ENCODE data around the gene SYCE3. TPM values are rescaled to one million over a fixed set of nuclear protein-coding genes. Genes with fewer than 3 reads are reported as not detected.

Gene SYCE3
- polyA plus RNA-seq (2013), result 0.53 and 0.62 TPM in 2 replicates

- Histone ChIP-seq H2AK5ac (ENCODE audit: low read length) (no peak within 1 kb of the TSS), H3K79me2 (ENCODE audit: control insufficient read depth, insufficient read depth, low read length, poor library complexity) (no peaks in the 10 kb centered on the region), H3K4me1 (ENCODE audit: control insufficient read depth in 1 of 2, insufficient read depth in 2 of 2, low read length in 2 of 2) (peaks cover 5 to 8% of the 10 kb centered on the region in 2 experiments), H3K36me3 (ENCODE audit: control insufficient read depth in 1 of 2, insufficient read depth in 2 of 2, low read length in 2 of 2) (peaks cover 1 to 3% of the 10 kb centered on the region in 2 experiments), H3K23ac (ENCODE audit: low read length) (no peak within 1 kb of the TSS), H2BK5ac (ENCODE audit: low read depth, low read length, poor library complexity) (no peak within 1 kb of the TSS), H3K14ac (ENCODE audit: low read length) (peak within 1 kb of the TSS; percentile 24), H2BK12ac (ENCODE audit: low read length) (no peak within 1 kb of the TSS), H3K9ac (ENCODE audit: low read length) (peak within 1 kb of the TSS; percentile 1), H3K4me3 (ENCODE audit: low read depth, low read length) (peak within 1 kb of the TSS; percentile 50), H3K27me3 (ENCODE audit: insufficient read depth, low read length) (no peaks in the 10 kb centered on the region), H3K9me3 (ENCODE audit: insufficient read depth, low read depth, low read length) (no peaks in the 10 kb centered on the region), H4K8ac (ENCODE audit: low read depth, low read length) (peak within 1 kb of the TSS; percentile 69), H3K79me1 (ENCODE audit: low read length) (peaks cover 1% of the 10 kb centered on the region), H3K27ac (ENCODE audit: low read depth, low read length) (no peak within 1 kb of the TSS), H4K91ac (ENCODE audit: low read depth, low read length) (peak within 1 kb of the TSS; percentile 56), H3K18ac (ENCODE audit: low read length) (peak within 1 kb of the TSS; percentile 5), H3K4me2 (ENCODE audit: low read length) (peak within 1 kb of the TSS; percentile 93), H2BK120ac (ENCODE audit: insufficient read depth, low read length, poor library complexity) (no peak within 1 kb of the TSS), H3K4ac (ENCODE audit: low read depth, low read length) (no peak within 1 kb of the TSS), H2AFZ (ENCODE audit: insufficient read depth, low read length, poor library complexity) (peak within 1 kb of the TSS; percentile 69), H4K12ac (ENCODE audit: low read depth, low read length) (peak within 1 kb of the TSS; percentile 83)
- DNase-seq, result peak; percentile 97 to 99
- no CpG with 5 or more reads among the region's 61 CpGs for WGBS (ENCODE audit: extremely low coverage, insufficient coverage, insufficient read length)
Observed at GRCh38 chr22:50562523-50563412, at the start of gene SYCE3. TSS of gene SYCE3 (minus strand) at chr22:50562919. CDS start at chr22:50556405, 6,514 bp downstream.

GRCh38 chr22:50612168-50612527, 49.4 kb upstream of the SYCE3 start:
- Histone ChIP-seq H3K79me2 (ENCODE audit: control insufficient read depth, insufficient read depth, low read length, poor library complexity) (no peaks in the 10 kb centered on the region), H2BK12ac (ENCODE audit: low read length) (no peak overlapping the region), H3K27me3 (ENCODE audit: insufficient read depth, low read length) (no peaks in the 10 kb centered on the region), H2BK120ac (ENCODE audit: insufficient read depth, low read length, poor library complexity) (no peak overlapping the region), H3K4me2 (ENCODE audit: low read length) (no peak overlapping the region), H3K14ac (ENCODE audit: low read length) (no peak overlapping the region), H3K27ac (ENCODE audit: low read depth, low read length) (no peak overlapping the region), H2AFZ (ENCODE audit: insufficient read depth, low read length, poor library complexity) (no peak overlapping the region), H3K9me3 (ENCODE audit: insufficient read depth, low read depth, low read length) (no peaks in the 10 kb centered on the region), H3K4me3 (ENCODE audit: low read depth, low read length) (no peak overlapping the region), H4K8ac (ENCODE audit: low read depth, low read length) (no peak overlapping the region), H4K91ac (ENCODE audit: low read depth, low read length) (no peak overlapping the region), H3K36me3 (ENCODE audit: control insufficient read depth in 1 of 2, insufficient read depth in 2 of 2, low read length in 2 of 2) (no peaks in the 10 kb centered on the region), H3K9ac (ENCODE audit: low read length) (no peak overlapping the region), H2BK5ac (ENCODE audit: low read depth, low read length, poor library complexity) (no peak overlapping the region), H3K23ac (ENCODE audit: low read length) (no peak overlapping the region), H2AK5ac (ENCODE audit: low read length) (no peak overlapping the region), H4K12ac (ENCODE audit: low read depth, low read length) (no peak overlapping the region), H3K18ac (ENCODE audit: low read length) (no peak overlapping the region), H3K4ac (ENCODE audit: low read depth, low read length) (no peak overlapping the region), H3K4me1 (ENCODE audit: control insufficient read depth in 1 of 2, insufficient read depth in 2 of 2, low read length in 2 of 2) (peaks cover 0 to 4% of the 10 kb centered on the region in 2 experiments), H3K79me1 (ENCODE audit: low read length) (no peaks in the 10 kb centered on the region)
- no peak for DNase-seq
- WGBS (ENCODE audit: extremely low coverage, insufficient coverage, insufficient read length), result no CpG with 5 or more reads among the region's 6 CpGs

- no CpG with 5 or more reads among the region's 26 CpGs for WGBS (ENCODE audit: extremely low coverage, insufficient coverage, insufficient read length)
- H3K27me3 ChIP-seq (ENCODE audit: insufficient read depth, low read length), result no peaks in the 10 kb centered on the region
Observed at GRCh38 chr22:50611341-50612060, 48.8 kb upstream of the SYCE3 start.

GRCh38 chr22:50610581-50610980, 47.9 kb upstream of the SYCE3 start:
- no peak overlapping the region for H3K9ac ChIP-seq (ENCODE audit: low read length)
- no peak overlapping the region for H3K4me2 ChIP-seq (ENCODE audit: low read length)
- H3K4me1 ChIP-seq (ENCODE audit: control insufficient read depth in 1 of 2, insufficient read depth in 2 of 2, low read length in 2 of 2), result peaks cover 0 to 4% of the 10 kb centered on the region in 2 experiments
- H3K79me2 ChIP-seq (ENCODE audit: control insufficient read depth, insufficient read depth, low read length, poor library complexity), result no peaks in the 10 kb centered on the region
- no peaks in the 10 kb centered on the region for H3K79me1 ChIP-seq (ENCODE audit: low read length)
- no peak overlapping the region for H3K23ac ChIP-seq (ENCODE audit: low read length)
- H3K4ac ChIP-seq (ENCODE audit: low read depth, low read length), result no peak overlapping the region
- H2AFZ ChIP-seq (ENCODE audit: insufficient read depth, low read length, poor library complexity), result no peak overlapping the region
- WGBS (ENCODE audit: extremely low coverage, insufficient coverage, insufficient read length), result no CpG with 5 or more reads among the region's 17 CpGs
- no peak overlapping the region for H4K8ac ChIP-seq (ENCODE audit: low read depth, low read length)
- H2BK120ac ChIP-seq (ENCODE audit: insufficient read depth, low read length, poor library complexity), result no peak overlapping the region
- no peak overlapping the region for H2AK5ac ChIP-seq (ENCODE audit: low read length)
- H3K9me3 ChIP-seq (ENCODE audit: insufficient read depth, low read depth, low read length), result no peaks in the 10 kb centered on the region
- H2BK5ac ChIP-seq (ENCODE audit: low read depth, low read length, poor library complexity), result no peak overlapping the region
- no peak overlapping the region for H2BK12ac ChIP-seq (ENCODE audit: low read length)
- no peaks in the 10 kb centered on the region for H3K27me3 ChIP-seq (ENCODE audit: insufficient read depth, low read length)
- no peak overlapping the region for H3K4me3 ChIP-seq (ENCODE audit: low read depth, low read length)
- H3K27ac ChIP-seq (ENCODE audit: low read depth, low read length), result no peak overlapping the region
- H3K18ac ChIP-seq (ENCODE audit: low read length), result no peak overlapping the region
- no peaks in the 10 kb centered on the region for H3K36me3 ChIP-seq (ENCODE audit: control insufficient read depth in 1 of 2, insufficient read depth in 2 of 2, low read length in 2 of 2)
- no peak overlapping the region for H4K91ac ChIP-seq (ENCODE audit: low read depth, low read length)
- H4K12ac ChIP-seq (ENCODE audit: low read depth, low read length), result no peak overlapping the region
- no peak overlapping the region for H3K14ac ChIP-seq (ENCODE audit: low read length)
- no peak for DNase-seq

More at GRCh38 chr22:50611341-50612060, 48.8 kb upstream of the SYCE3 start:
- Histone ChIP-seq H2AK5ac (ENCODE audit: low read length) (no peak overlapping the region), H3K9ac (ENCODE audit: low read length) (no peak overlapping the region), H2BK5ac (ENCODE audit: low read depth, low read length, poor library complexity) (no peak overlapping the region), H2BK12ac (ENCODE audit: low read length) (no peak overlapping the region), H4K12ac (ENCODE audit: low read depth, low read length) (no peak overlapping the region), H3K18ac (ENCODE audit: low read length) (no peak overlapping the region), H3K27ac (ENCODE audit: low read depth, low read length) (no peak overlapping the region), H3K4me3 (ENCODE audit: low read depth, low read length) (no peak overlapping the region), H3K79me1 (ENCODE audit: low read length) (no peaks in the 10 kb centered on the region), H3K23ac (ENCODE audit: low read length) (no peak overlapping the region), H3K4me2 (ENCODE audit: low read length) (no peak overlapping the region), H2AFZ (ENCODE audit: insufficient read depth, low read length, poor library complexity) (no peak overlapping the region), H3K9me3 (ENCODE audit: insufficient read depth, low read depth, low read length) (no peaks in the 10 kb centered on the region), H4K91ac (ENCODE audit: low read depth, low read length) (no peak overlapping the region), H3K4ac (ENCODE audit: low read depth, low read length) (no peak overlapping the region), H3K14ac (ENCODE audit: low read length) (no peak overlapping the region), H2BK120ac (ENCODE audit: insufficient read depth, low read length, poor library complexity) (no peak overlapping the region), H3K36me3 (ENCODE audit: control insufficient read depth in 1 of 2, insufficient read depth in 2 of 2, low read length in 2 of 2) (no peaks in the 10 kb centered on the region), H4K8ac (ENCODE audit: low read depth, low read length) (no peak overlapping the region), H3K79me2 (ENCODE audit: control insufficient read depth, insufficient read depth, low read length, poor library complexity) (no peaks in the 10 kb centered on the region), H3K4me1 (ENCODE audit: control insufficient read depth in 1 of 2, insufficient read depth in 2 of 2, low read length in 2 of 2) (peaks cover 0 to 4% of the 10 kb centered on the region in 2 experiments)
- no peak for DNase-seq

Data from trophoblast cell (in vitro differentiated cells and primary cell).